ENCODE data around the gene PABPN1L. TPM values are rescaled to one million over a fixed set of nuclear protein-coding genes. Genes with fewer than 3 reads are reported as not detected.

The PABPN1L gene
- total RNA-seq, 1 experiment from 2014 or later = not detected

- H3K27me3 ChIP-seq (replicated peaks; ENCODE audit: control insufficient read depth, insufficient read depth, low read length) = no peaks in the 10 kb centered on the region
- TF ChIP-seq, protein P1, sequence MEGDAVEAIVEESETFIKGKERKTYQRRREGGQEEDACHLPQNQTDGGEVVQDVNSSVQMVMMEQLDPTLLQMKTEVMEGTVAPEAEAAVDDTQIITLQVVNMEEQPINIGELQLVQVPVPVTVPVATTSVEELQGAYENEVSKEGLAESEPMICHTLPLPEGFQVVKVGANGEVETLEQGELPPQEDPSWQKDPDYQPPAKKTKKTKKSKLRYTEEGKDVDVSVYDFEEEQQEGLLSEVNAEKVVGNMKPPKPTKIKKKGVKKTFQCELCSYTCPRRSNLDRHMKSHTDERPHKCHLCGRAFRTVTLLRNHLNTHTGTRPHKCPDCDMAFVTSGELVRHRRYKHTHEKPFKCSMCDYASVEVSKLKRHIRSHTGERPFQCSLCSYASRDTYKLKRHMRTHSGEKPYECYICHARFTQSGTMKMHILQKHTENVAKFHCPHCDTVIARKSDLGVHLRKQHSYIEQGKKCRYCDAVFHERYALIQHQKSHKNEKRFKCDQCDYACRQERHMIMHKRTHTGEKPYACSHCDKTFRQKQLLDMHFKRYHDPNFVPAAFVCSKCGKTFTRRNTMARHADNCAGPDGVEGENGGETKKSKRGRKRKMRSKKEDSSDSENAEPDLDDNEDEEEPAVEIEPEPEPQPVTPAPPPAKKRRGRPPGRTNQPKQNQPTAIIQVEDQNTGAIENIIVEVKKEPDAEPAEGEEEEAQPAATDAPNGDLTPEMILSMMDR (IDR thresholded peaks at IDR 0.05; ENCODE audit: insufficient read depth in 1 of 2, low read depth in 1 of 2, low read length in 1 of 2, severe bottlenecking in 1 of 2, unreplicated experiment in 1 of 2) = no peak
- no peak for DNase-seq
- Mint-ChIP-seq H3K4me3 (ENCODE audit: unreplicated experiment) (no peak overlapping the region), H3K36me3 (ENCODE audit: insufficient read depth, unreplicated experiment) (peaks cover 6% of the 10 kb centered on the region), H3K27ac (ENCODE audit: unreplicated experiment) (no peak overlapping the region), H3K27me3 (ENCODE audit: insufficient read depth, unreplicated experiment) (peaks cover 2% of the 10 kb centered on the region), H3K4me1 (ENCODE audit: low read depth, unreplicated experiment) (no peaks in the 10 kb centered on the region), H3K9me3 (ENCODE audit: unreplicated experiment) (no peaks in the 10 kb centered on the region)
- no TSS peak for BruUV-seq (replicated peaks)
- H3K4me3 ChIP-seq (ENCODE audit: low read depth, low read length) = no peak overlapping the region
- peaks cover 7% of the 10 kb centered on the region; the same call in 1 of the 2 replicates for H3K9me3 ChIP-seq
- no peaks in the 10 kb centered on the region for H3K36me3 ChIP-seq (ENCODE audit: control insufficient read depth, insufficient read depth, low read length)
- POLR2A ChIA-PET = no interaction called here
- no peaks in the 10 kb centered on the region for H3K4me1 ChIP-seq
- CTCF ChIA-PET = no interaction called here
- intact Hi-C loops (cut with micrococcal nuclease; ENCODE audit: unreplicated experiment) = no loop called here
Measured at GRCh38 chr16:88911946-88912310, 45.5 kb upstream of the PABPN1L start.

- BruUV-seq (replicated peaks) = no TSS peak
- H3K27me3 ChIP-seq (replicated peaks; ENCODE audit: control insufficient read depth, insufficient read depth, low read length) = no peaks in the 10 kb centered on the region
- H3K4me3 ChIP-seq (ENCODE audit: low read depth, low read length) = no peak overlapping the region
- no peak for DNase-seq
- H3K27me3 Mint-ChIP-seq (ENCODE audit: insufficient read depth, unreplicated experiment) = no peaks in the 10 kb centered on the region
- H3K9me3 ChIP-seq = peaks cover 7% of the 10 kb centered on the region; the same call in 1 of the 2 replicates
- peaks cover 6% of the 10 kb centered on the region for H3K36me3 Mint-ChIP-seq (ENCODE audit: insufficient read depth, unreplicated experiment)
- no peaks in the 10 kb centered on the region for H3K36me3 ChIP-seq (ENCODE audit: control insufficient read depth, insufficient read depth, low read length)
- intact Hi-C loops (cut with micrococcal nuclease; ENCODE audit: unreplicated experiment) = no loop called here
- no peaks in the 10 kb centered on the region for H3K4me1 ChIP-seq
- no peaks in the 10 kb centered on the region for H3K4me1 Mint-ChIP-seq (ENCODE audit: low read depth, unreplicated experiment)
- ChIA-PET CTCF (no interaction called here), POLR2A (no interaction called here)
- H3K27ac Mint-ChIP-seq (ENCODE audit: unreplicated experiment) = no peak overlapping the region
- H3K4me3 Mint-ChIP-seq (ENCODE audit: unreplicated experiment) = no peak overlapping the region
- H3K9me3 Mint-ChIP-seq (ENCODE audit: unreplicated experiment) = no peaks in the 10 kb centered on the region
- TF ChIP-seq, protein P1 (IDR thresholded peaks at IDR 0.05; ENCODE audit: insufficient read depth in 1 of 2, low read depth in 1 of 2, low read length in 1 of 2, severe bottlenecking in 1 of 2, unreplicated experiment in 1 of 2) = no peak
Measured at GRCh38 chr16:88911136-88911945, 44.9 kb upstream of the PABPN1L start.

- Histone ChIP-seq H3K9me3 (peaks cover 7% of the 10 kb centered on the region; the same call in 1 of the 2 replicates), H3K27me3 (replicated peaks; ENCODE audit: control insufficient read depth, insufficient read depth, low read length) (no peaks in the 10 kb centered on the region), H3K36me3 (ENCODE audit: control insufficient read depth, insufficient read depth, low read length) (no peaks in the 10 kb centered on the region), H3K4me1 (no peaks in the 10 kb centered on the region), H3K4me3 (ENCODE audit: low read depth, low read length) (no peak overlapping the region)
- no peak overlapping the region for H3K4me3 Mint-ChIP-seq (ENCODE audit: unreplicated experiment)
- no TSS peak for BruUV-seq (replicated peaks)
- DNase-seq = no peak
- no peaks in the 10 kb centered on the region for H3K27me3 Mint-ChIP-seq (ENCODE audit: insufficient read depth, unreplicated experiment)
- H3K27ac Mint-ChIP-seq (ENCODE audit: unreplicated experiment) = no peak overlapping the region
- POLR2A ChIA-PET = no interaction called here
- TF ChIP-seq, protein P1 (IDR thresholded peaks at IDR 0.05; ENCODE audit: insufficient read depth in 1 of 2, low read depth in 1 of 2, low read length in 1 of 2, severe bottlenecking in 1 of 2, unreplicated experiment in 1 of 2) = no peak
- no peaks in the 10 kb centered on the region for H3K9me3 Mint-ChIP-seq (ENCODE audit: unreplicated experiment)
- intact Hi-C loops (cut with micrococcal nuclease; ENCODE audit: unreplicated experiment) = no loop called here
- H3K4me1 Mint-ChIP-seq (ENCODE audit: low read depth, unreplicated experiment) = no peaks in the 10 kb centered on the region
- CTCF ChIA-PET = no interaction called here
- H3K36me3 Mint-ChIP-seq (ENCODE audit: insufficient read depth, unreplicated experiment) = peaks cover 6% of the 10 kb centered on the region
Measured at GRCh38 chr16:88910284-88911135, 44.0 kb upstream of the PABPN1L start.
